ENCODE results near the gene DGKH.

DNA sequence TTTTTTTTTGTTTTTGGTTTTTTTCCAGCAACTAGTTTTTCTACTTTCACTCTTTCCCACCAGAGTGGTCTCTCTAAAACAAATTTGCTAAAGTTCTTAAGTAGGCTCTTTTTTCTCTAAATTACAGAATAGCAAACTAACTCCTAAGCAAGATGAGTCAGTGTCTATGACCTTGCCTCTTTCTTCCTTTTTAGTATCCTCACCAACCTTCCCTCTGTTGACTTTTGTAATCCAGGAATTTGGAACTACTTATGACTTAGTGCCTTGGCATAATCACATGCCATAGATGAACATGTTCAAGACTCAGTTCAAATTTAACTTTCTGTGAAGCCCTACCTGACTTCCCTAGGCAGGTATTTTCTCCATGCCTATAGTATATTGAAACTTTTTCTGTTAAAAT, 191.2 kb downstream of the DGKH start:
- TF ChIP-seq, protein P1, sequence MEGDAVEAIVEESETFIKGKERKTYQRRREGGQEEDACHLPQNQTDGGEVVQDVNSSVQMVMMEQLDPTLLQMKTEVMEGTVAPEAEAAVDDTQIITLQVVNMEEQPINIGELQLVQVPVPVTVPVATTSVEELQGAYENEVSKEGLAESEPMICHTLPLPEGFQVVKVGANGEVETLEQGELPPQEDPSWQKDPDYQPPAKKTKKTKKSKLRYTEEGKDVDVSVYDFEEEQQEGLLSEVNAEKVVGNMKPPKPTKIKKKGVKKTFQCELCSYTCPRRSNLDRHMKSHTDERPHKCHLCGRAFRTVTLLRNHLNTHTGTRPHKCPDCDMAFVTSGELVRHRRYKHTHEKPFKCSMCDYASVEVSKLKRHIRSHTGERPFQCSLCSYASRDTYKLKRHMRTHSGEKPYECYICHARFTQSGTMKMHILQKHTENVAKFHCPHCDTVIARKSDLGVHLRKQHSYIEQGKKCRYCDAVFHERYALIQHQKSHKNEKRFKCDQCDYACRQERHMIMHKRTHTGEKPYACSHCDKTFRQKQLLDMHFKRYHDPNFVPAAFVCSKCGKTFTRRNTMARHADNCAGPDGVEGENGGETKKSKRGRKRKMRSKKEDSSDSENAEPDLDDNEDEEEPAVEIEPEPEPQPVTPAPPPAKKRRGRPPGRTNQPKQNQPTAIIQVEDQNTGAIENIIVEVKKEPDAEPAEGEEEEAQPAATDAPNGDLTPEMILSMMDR (IDR thresholded peaks at IDR 0.05) = no peak
- TF ChIP-seq POLR2A (IDR thresholded peaks at IDR 0.05) (no peak), EP300 (IDR thresholded peaks at IDR 0.05) (no peak)

Measured in gastroesophageal sphincter (tissue), 3 donors.